SK-N-SH (cell line): ENCODE data around the gene KRTAP5-9. TPM values are rescaled to one million over a fixed set of nuclear protein-coding genes. Genes with fewer than 3 reads are reported as not detected.

Experiments used
- CTCF ChIA-PET: fragments of 300-600, 350-600 bp; formaldehyde crosslinking; extraction: SDS; loops from one replicate; lab custom pipeline; 2021; lab: Yijun Ruan, JAX
- POLR2A ChIA-PET: fragments of 350-600 bp; sonication (Branson Sonifier 250); formaldehyde crosslinking; extraction: SDS; loops from one replicate; lab custom pipeline; 2020; ENCODE audit warnings: antibody characterized with exemption, inconsistent platforms; lab: Yijun Ruan, JAX
- DNase-seq: peaks from one replicate; pipeline ENCODE4 v3.0.0; 2012
- H2AFZ ChIP-seq: fragments of 200-600 bp; sonication (generic); 2 replicates; pipeline ENCODE4 v1.8.1; 2016; ENCODE audit warnings: antibody characterized with exemption, mild to moderate bottlenecking, low read depth
- H3F3A ChIP-seq: fragments of 200-600 bp; sonication (generic); replicated peaks from 2 replicates; pipeline ENCODE3; 2016; ENCODE audit warnings: antibody characterized with exemption, mild to moderate bottlenecking; ENCODE audit not compliant: insufficient read depth
- H3K27ac ChIP-seq, 2 experiments: fragments of 200-500 bp in 1 of 2; fragments of 200-600 bp in 1 of 2; sonication (Bioruptor generic) in 1 of 2; sonication (generic), shearing (Covaris generic) in 1 of 2; 2 replicates each; pipeline versions ENCODE4 v1.5.1 to v1.6.1; 2014 to 2016; ENCODE audit warnings: low read depth in 2 of 2, inconsistent platforms in 1 of 2, low read length in 1 of 2, mild to moderate bottlenecking in 1 of 2, mixed read lengths in 1 of 2
- H3K27me3 ChIP-seq: fragments of 200-600 bp; sonication (generic), shearing (Covaris generic); 2 replicates; pipeline ENCODE4 v1.6.1; 2016; ENCODE audit warnings: mixed run types; ENCODE audit not compliant: insufficient read depth
- H3K36me3 ChIP-seq, 2 experiments: fragments of 200-500 bp in 1 of 2; fragments of 200-600 bp in 1 of 2; sonication (Bioruptor generic) in 1 of 2; sonication (generic) in 1 of 2; replicated peaks in 1 of 2; 2 replicates each; pipeline versions ENCODE3 to v1.5.1; 2014 to 2016; ENCODE audit warnings: low read length in 1 of 2, mild to moderate bottlenecking in 1 of 2; ENCODE audit not compliant: insufficient read depth in 2 of 2, control insufficient read depth in 1 of 2
- H3K4me1 ChIP-seq, 2 experiments: fragments of 200-500 bp in 1 of 2; fragments of 200-600 bp in 1 of 2; sonication (Bioruptor generic) in 1 of 2; sonication (generic), shearing (Covaris generic) in 1 of 2; 2 replicates each; pipeline versions ENCODE4 v1.5.1 to v1.6.1; 2014 to 2016; ENCODE audit warnings: low read depth in 1 of 2, low read length in 1 of 2, mixed run types in 1 of 2; ENCODE audit not compliant: insufficient read depth in 2 of 2, control insufficient read depth in 1 of 2
- H3K4me2 ChIP-seq: fragments of 200-600 bp; sonication (generic), shearing (Covaris generic); 2 replicates; pipeline ENCODE4 v1.6.1; 2017; ENCODE audit warnings: mixed run types
- H3K4me3 ChIP-seq, 2 experiments: fragments of 200-500 bp in 1 of 2; fragments of 200-600 bp in 1 of 2; sonication (Bioruptor generic) in 1 of 2; sonication (generic), shearing (Covaris generic) in 1 of 2; 2 replicates each; pipeline versions ENCODE4 v1.5.1 to v1.8.1; 2014 to 2016; ENCODE audit warnings: low read depth in 2 of 2, inconsistent platforms in 1 of 2, low read length in 1 of 2, mild to moderate bottlenecking in 1 of 2, mixed read lengths in 1 of 2, moderate library complexity in 1 of 2
- H3K79me2 ChIP-seq: fragments of 200-600 bp; sonication (generic); 2 replicates; pipeline ENCODE4 v1.8.1; 2017; ENCODE audit warnings: mild to moderate bottlenecking; ENCODE audit not compliant: insufficient read depth
- H3K9ac ChIP-seq: fragments of 200-600 bp; sonication (generic); 2 replicates; pipeline ENCODE4 v1.6.1; 2017; ENCODE audit warnings: mixed run types
- H3K9me2 ChIP-seq: fragments of 200-600 bp; sonication (generic); 2 replicates; pipeline ENCODE4 v1.6.1; 2017; ENCODE audit warnings: mixed run types
- H3K9me3 ChIP-seq: fragments of 200-600 bp; sonication (generic); 2 replicates; pipeline ENCODE4 v1.6.1; 2017; ENCODE audit warnings: mixed run types, mild to moderate bottlenecking, moderate library complexity
- H4K20me1 ChIP-seq: fragments of 200-600 bp; sonication (generic); 2 replicates; pipeline ENCODE4 v1.6.1; 2017; ENCODE audit warnings: mild to moderate bottlenecking, mixed run types; ENCODE audit not compliant: insufficient read depth
- CHD2 ChIP-seq: fragments of 150-350 bp; IDR thresholded peaks from 2 replicates; pipeline ENCODE4 v1.6.1; 2018; ENCODE audit warnings: low read length; ENCODE audit not compliant: partially characterized antibody
- ELF1 ChIP-seq: IDR thresholded peaks from 2 replicates; pipeline ENCODE4 v1.4.0; 2012
- EP300 ChIP-seq, 2 experiments: IDR thresholded peaks; 2 replicates each; pipeline versions ENCODE4 v1.4.0 to v1.6.1; 2012; ENCODE audit warnings: borderline replicate concordance in 1 of 2, low read depth in 1 of 2, low read length in 1 of 2
- FOXJ3 ChIP-seq: sonication (generic); formaldehyde crosslinking; IDR thresholded peaks from 2 replicates; pipeline ENCODE4 v1.5.1; 2020; ENCODE audit warnings: mild to moderate bottlenecking, missing genetic modification reagents
- FOXM1 ChIP-seq: IDR thresholded peaks from 2 replicates; pipeline ENCODE4 v1.4.0; 2012; ENCODE audit warnings: low read depth, mild to moderate bottlenecking
- NFIC ChIP-seq: IDR thresholded peaks from 2 replicates; pipeline ENCODE4 v1.4.0; 2012; ENCODE audit warnings: borderline replicate concordance
- NRF1 ChIP-seq: IDR thresholded peaks from 2 replicates; pipeline ENCODE4 v1.6.1; 2012; ENCODE audit warnings: low read depth, mild to moderate bottlenecking, low read length
- RAD21 ChIP-seq: IDR thresholded peaks from 2 replicates; pipeline ENCODE4 v1.6.1; 2012; ENCODE audit warnings: mild to moderate bottlenecking, low read length
- RXRA ChIP-seq: IDR thresholded peaks from 2 replicates; pipeline ENCODE4 v1.4.0; 2012; ENCODE audit warnings: low read depth, mild to moderate bottlenecking, borderline replicate concordance
- SIN3A ChIP-seq: IDR thresholded peaks from 2 replicates; pipeline ENCODE4 v1.6.1; 2012; ENCODE audit warnings: low read depth, mild to moderate bottlenecking, low read length, moderate library complexity, borderline replicate concordance
- TAF1 ChIP-seq: IDR thresholded peaks from 2 replicates; pipeline ENCODE4 v1.6.1; 2012; ENCODE audit warnings: low read depth, mild to moderate bottlenecking, low read length, moderate library complexity, borderline replicate concordance
- TCF12 ChIP-seq: IDR thresholded peaks from 2 replicates; pipeline ENCODE4 v1.4.0; 2012
- TEAD4 ChIP-seq: IDR thresholded peaks from 2 replicates; pipeline ENCODE4 v1.4.0; 2012; ENCODE audit warnings: mild to moderate bottlenecking, borderline replicate concordance; ENCODE audit not compliant: insufficient read depth
- YY1 ChIP-seq: IDR thresholded peaks from 2 replicates; pipeline ENCODE4 v1.4.0; 2012; ENCODE audit warnings: low read depth, mild to moderate bottlenecking
- WGBS: methylation state at CpG from one replicate; pipeline ENCODE4 v1.1.6; 2017; ENCODE audit warnings: low lambda C conversion rate; 5-methylcytosine and 5-hydroxymethylcytosine counted together
- polyA plus RNA-seq, 3 experiments: library from polyadenylated mRNA; depleted of rRNA; stranded (reverse); fragments of >200 nt; gene quantifications; 2 replicates each; pipeline ENCODE4 v1.2.3, GENCODE V29; 2012
- TF ChIP-seq, protein P1 (sequence below): fragments of 150-350 bp; IDR thresholded peaks from 2 replicates; pipeline ENCODE4 v1.6.1; 2016; ENCODE audit warnings: mild to moderate bottlenecking, low read depth, low read length
- TF ChIP-seq, protein P2 (sequence below): IDR thresholded peaks from 2 replicates; pipeline ENCODE4 v1.4.0; 2012; ENCODE audit warnings: low read depth, borderline replicate concordance
- TF ChIP-seq, protein P3 (sequence below): IDR thresholded peaks from 2 replicates; pipeline ENCODE4 v1.6.1; 2012; ENCODE audit warnings: mild to moderate bottlenecking, low read depth, low read length, moderate library complexity
- TF ChIP-seq, protein P4 (sequence below): IDR thresholded peaks from 2 replicates; pipeline ENCODE4 v1.4.0; 2012; ENCODE audit warnings: low read depth

KRTAP5-9 gene
- polyA plus RNA-seq, 1 of the 3 experiments (the other 2 are of a cell fraction) = not detected

DNA sequence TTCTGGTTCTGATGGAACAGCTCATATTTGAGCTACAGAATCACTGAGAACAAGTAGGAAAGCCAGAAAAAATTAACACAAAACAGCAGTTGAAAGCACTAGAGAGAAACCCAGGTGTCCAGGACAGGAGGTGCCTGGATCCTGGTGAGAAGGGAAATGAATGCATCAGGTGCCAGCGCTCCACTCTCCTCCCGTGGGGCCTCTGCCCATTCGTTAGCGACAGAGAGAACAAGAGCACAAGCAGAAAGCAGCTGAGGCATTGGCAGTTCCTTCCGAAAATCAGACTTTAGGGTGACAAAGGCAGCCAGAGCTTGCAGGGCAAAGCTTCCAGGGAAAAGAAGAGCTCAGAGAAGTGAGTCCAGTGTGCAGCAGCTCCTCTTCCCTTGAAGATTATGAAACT is 41.1 kb upstream of the KRTAP5-9 start:
- Histone ChIP-seq H3K27ac (no peak overlapping the region), H3K4me3 (no peak overlapping the region), H3K4me1 (peaks cover 0 to 24% of the 10 kb centered on the region in 2 experiments; a peak in 2 of 4 replicates), H4K20me1 (no peaks in the 10 kb centered on the region), H3K4me2 (no peak overlapping the region), H3K9me2 (no peaks in the 10 kb centered on the region), H3K27me3 (no peaks in the 10 kb centered on the region), H3F3A (no peaks in the 10 kb centered on the region), H2AFZ (no peak overlapping the region), H3K9ac (no peak overlapping the region), H3K36me3 (no peaks in the 10 kb centered on the region), H3K79me2 (no peaks in the 10 kb centered on the region), H3K9me3 (no peaks in the 10 kb centered on the region)
- 87% methylated on average over 5 of the region's 5 CpGs for WGBS
- no peak for DNase-seq
- TF ChIP-seq, protein P1, sequence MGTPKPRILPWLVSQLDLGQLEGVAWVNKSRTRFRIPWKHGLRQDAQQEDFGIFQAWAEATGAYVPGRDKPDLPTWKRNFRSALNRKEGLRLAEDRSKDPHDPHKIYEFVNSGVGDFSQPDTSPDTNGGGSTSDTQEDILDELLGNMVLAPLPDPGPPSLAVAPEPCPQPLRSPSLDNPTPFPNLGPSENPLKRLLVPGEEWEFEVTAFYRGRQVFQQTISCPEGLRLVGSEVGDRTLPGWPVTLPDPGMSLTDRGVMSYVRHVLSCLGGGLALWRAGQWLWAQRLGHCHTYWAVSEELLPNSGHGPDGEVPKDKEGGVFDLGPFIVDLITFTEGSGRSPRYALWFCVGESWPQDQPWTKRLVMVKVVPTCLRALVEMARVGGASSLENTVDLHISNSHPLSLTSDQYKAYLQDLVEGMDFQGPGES = no peak
- TF ChIP-seq RXRA = no peak
- TF ChIP-seq TCF12 = no peak
- no peak for TF ChIP-seq FOXJ3 (CRISPR knock-in tag)
- TF ChIP-seq SIN3A = no peak
- TF ChIP-seq ELF1 = no peak
- TF ChIP-seq, protein P2, sequence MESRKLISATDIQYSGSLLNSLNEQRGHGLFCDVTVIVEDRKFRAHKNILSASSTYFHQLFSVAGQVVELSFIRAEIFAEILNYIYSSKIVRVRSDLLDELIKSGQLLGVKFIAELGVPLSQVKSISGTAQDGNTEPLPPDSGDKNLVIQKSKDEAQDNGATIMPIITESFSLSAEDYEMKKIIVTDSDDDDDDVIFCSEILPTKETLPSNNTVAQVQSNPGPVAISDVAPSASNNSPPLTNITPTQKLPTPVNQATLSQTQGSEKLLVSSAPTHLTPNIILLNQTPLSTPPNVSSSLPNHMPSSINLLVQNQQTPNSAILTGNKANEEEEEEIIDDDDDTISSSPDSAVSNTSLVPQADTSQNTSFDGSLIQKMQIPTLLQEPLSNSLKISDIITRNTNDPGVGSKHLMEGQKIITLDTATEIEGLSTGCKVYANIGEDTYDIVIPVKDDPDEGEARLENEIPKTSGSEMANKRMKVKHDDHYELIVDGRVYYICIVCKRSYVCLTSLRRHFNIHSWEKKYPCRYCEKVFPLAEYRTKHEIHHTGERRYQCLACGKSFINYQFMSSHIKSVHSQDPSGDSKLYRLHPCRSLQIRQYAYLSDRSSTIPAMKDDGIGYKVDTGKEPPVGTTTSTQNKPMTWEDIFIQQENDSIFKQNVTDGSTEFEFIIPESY = no peak
- TF ChIP-seq NFIC = no peak
- TF ChIP-seq, protein P3, sequence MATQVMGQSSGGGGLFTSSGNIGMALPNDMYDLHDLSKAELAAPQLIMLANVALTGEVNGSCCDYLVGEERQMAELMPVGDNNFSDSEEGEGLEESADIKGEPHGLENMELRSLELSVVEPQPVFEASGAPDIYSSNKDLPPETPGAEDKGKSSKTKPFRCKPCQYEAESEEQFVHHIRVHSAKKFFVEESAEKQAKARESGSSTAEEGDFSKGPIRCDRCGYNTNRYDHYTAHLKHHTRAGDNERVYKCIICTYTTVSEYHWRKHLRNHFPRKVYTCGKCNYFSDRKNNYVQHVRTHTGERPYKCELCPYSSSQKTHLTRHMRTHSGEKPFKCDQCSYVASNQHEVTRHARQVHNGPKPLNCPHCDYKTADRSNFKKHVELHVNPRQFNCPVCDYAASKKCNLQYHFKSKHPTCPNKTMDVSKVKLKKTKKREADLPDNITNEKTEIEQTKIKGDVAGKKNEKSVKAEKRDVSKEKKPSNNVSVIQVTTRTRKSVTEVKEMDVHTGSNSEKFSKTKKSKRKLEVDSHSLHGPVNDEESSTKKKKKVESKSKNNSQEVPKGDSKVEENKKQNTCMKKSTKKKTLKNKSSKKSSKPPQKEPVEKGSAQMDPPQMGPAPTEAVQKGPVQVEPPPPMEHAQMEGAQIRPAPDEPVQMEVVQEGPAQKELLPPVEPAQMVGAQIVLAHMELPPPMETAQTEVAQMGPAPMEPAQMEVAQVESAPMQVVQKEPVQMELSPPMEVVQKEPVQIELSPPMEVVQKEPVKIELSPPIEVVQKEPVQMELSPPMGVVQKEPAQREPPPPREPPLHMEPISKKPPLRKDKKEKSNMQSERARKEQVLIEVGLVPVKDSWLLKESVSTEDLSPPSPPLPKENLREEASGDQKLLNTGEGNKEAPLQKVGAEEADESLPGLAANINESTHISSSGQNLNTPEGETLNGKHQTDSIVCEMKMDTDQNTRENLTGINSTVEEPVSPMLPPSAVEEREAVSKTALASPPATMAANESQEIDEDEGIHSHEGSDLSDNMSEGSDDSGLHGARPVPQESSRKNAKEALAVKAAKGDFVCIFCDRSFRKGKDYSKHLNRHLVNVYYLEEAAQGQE = no peak
- no peak for TF ChIP-seq FOXM1
- TF ChIP-seq TAF1 = no peak
- TF ChIP-seq, protein P4, sequence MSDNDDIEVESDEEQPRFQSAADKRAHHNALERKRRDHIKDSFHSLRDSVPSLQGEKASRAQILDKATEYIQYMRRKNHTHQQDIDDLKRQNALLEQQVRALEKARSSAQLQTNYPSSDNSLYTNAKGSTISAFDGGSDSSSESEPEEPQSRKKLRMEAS = no peak
- TF ChIP-seq RAD21 = no peak
- no peak for TF ChIP-seq EP300 (IDR thresholded peaks at IDR 0.05; ENCODE audit: borderline replicate concordance in 1 of 2, low read depth in 1 of 2, low read length in 1 of 2)
- TF ChIP-seq YY1 = no peak
- TF ChIP-seq TEAD4 = no peak
- TF ChIP-seq NRF1 = no peak
- TF ChIP-seq CHD2 = no peak
- ChIA-PET CTCF (interaction anchor here (0.9 to 2.6 kb wide), 5 partner anchors 10 to 73 kb away, joined by 3 to 8 read pairs (median 4); no protein-coding TSS in a partner anchor), POLR2A (no interaction called here)
